IMR-90 (cell line): ENCODE measurements around the gene NHLRC1. TPM values are rescaled to one million over a fixed set of nuclear protein-coding genes. Genes with fewer than 3 reads are reported as not detected.

ENCODE experiments used
- ATAC-seq: fragments of 200-7000 bp; cut with Tn5 transposase; 2 replicates; pipeline ENCODE4 v1.9.1; 2020; ENCODE audit warnings: low read depth, mild to moderate bottlenecking, moderate library complexity
- BruUV-seq: library from RNA; stranded (reverse); fragments of 400-500 nt; replicated peaks from 2 replicates; lab custom pipeline; 2021; lab: Mats Ljungman, UMichigan
- CTCF ChIA-PET: fragments of 300-600 bp; formaldehyde crosslinking; extraction: SDS; loops from one replicate; lab custom pipeline; 2021; ENCODE audit warnings: antibody characterized with exemption; lab: Yijun Ruan, JAX
- POLR2A ChIA-PET: fragments of 300-600 bp; sonication (Branson Sonifier 250); formaldehyde crosslinking; loops from one replicate; lab custom pipeline; 2022; ENCODE audit warnings: antibody characterized with exemption; ENCODE audit not compliant: unreplicated experiment; lab: Charles Lee
- DNase-seq: peaks from one replicate; pipeline ENCODE4 v3.0.0; 2013
- H2AFZ ChIP-seq: replicated peaks from 2 replicates; pipeline ENCODE3; 2013; ENCODE audit warnings: low read length, mild to moderate bottlenecking; ENCODE audit not compliant: poor library complexity
- H2AK5ac ChIP-seq: 2 replicates; pipeline ENCODE4 v1.6.1; 2013; ENCODE audit warnings: low read depth, low read length, inconsistent platforms
- H2AK9ac ChIP-seq: replicated peaks from 2 replicates; pipeline ENCODE3; 2013; ENCODE audit warnings: mild to moderate bottlenecking, low read depth, low read length, moderate library complexity; ENCODE audit not compliant: poor library complexity
- H2BK120ac ChIP-seq: 2 replicates; pipeline ENCODE4 v1.6.1; 2013; ENCODE audit warnings: low read depth, low read length, inconsistent platforms
- H2BK15ac ChIP-seq: 3 replicates; pipeline ENCODE4 v1.6.1; 2013; ENCODE audit warnings: low read depth, low read length, inconsistent platforms
- H2BK20ac ChIP-seq: 2 replicates; pipeline ENCODE4 v1.6.1; 2013; ENCODE audit warnings: low read depth, mild to moderate bottlenecking, inconsistent platforms, low read length, moderate library complexity
- H2BK5ac ChIP-seq: 2 replicates; pipeline ENCODE4 v1.6.1; 2013; ENCODE audit warnings: mild to moderate bottlenecking, low read depth, low read length, inconsistent platforms; ENCODE audit not compliant: poor library complexity, severe bottlenecking
- H3K14ac ChIP-seq: replicated peaks from 2 replicates; pipeline ENCODE4 v1.6.1; 2013; ENCODE audit warnings: low read depth, low read length, inconsistent platforms
- H3K18ac ChIP-seq: 2 replicates; pipeline ENCODE4 v1.6.1; 2013; ENCODE audit warnings: low read depth, low read length, control low read depth
- H3K23ac ChIP-seq: 2 replicates; pipeline ENCODE4 v1.6.1; 2013; ENCODE audit warnings: low read depth, low read length, inconsistent platforms
- H3K27ac ChIP-seq: 2 replicates; pipeline ENCODE4 v1.5.1; 2013; ENCODE audit warnings: mild to moderate bottlenecking, control low read depth, low read length; ENCODE audit not compliant: insufficient read depth
- H3K27me3 ChIP-seq: 2 replicates; pipeline ENCODE4 v1.6.1; 2013; ENCODE audit warnings: low read length; ENCODE audit not compliant: control insufficient read depth, insufficient read depth
- H3K36me3 ChIP-seq: 2 replicates; pipeline ENCODE4 v1.6.1; 2013; ENCODE audit warnings: low read length, mixed read lengths; ENCODE audit not compliant: control insufficient read depth, insufficient read depth
- H3K4ac ChIP-seq: 2 replicates; pipeline ENCODE4 v1.6.1; 2013; ENCODE audit warnings: low read depth, low read length, inconsistent platforms
- H3K4me1 ChIP-seq: 2 replicates; pipeline ENCODE4 v1.6.1; 2013; ENCODE audit warnings: low read length, mixed read lengths; ENCODE audit not compliant: control insufficient read depth, insufficient read depth
- H3K4me2 ChIP-seq: 2 replicates; pipeline ENCODE4 v1.6.1; 2013; ENCODE audit warnings: low read depth, mild to moderate bottlenecking, control low read depth, low read length, moderate library complexity
- H3K4me3 ChIP-seq: 2 replicates; pipeline ENCODE4 v1.5.1; 2013; ENCODE audit warnings: low read depth, mild to moderate bottlenecking, control low read depth, low read length, moderate library complexity; ENCODE audit not compliant: insufficient read depth
- H3K56ac ChIP-seq: 2 replicates; pipeline ENCODE4 v1.6.1; 2013; ENCODE audit warnings: low read length, inconsistent platforms; ENCODE audit not compliant: insufficient read depth; ENCODE audit errors: extremely low read depth
- H3K79me1 ChIP-seq, 2 experiments: 2 replicates each; pipeline ENCODE4 v1.6.1; 2013; ENCODE audit warnings: low read length in 2 of 2, inconsistent platforms in 1 of 2, low read depth in 1 of 2
- H3K9ac ChIP-seq: 2 replicates; pipeline ENCODE4 v1.6.1; 2013; ENCODE audit warnings: low read depth, low read length, control low read depth
- H3K9me1 ChIP-seq: 2 replicates; pipeline ENCODE4 v1.6.1; 2013; ENCODE audit warnings: low read length, inconsistent platforms; ENCODE audit not compliant: insufficient read depth
- H3K9me3 ChIP-seq: 2 replicates; pipeline ENCODE4 v1.6.1; 2013; ENCODE audit warnings: low read length; ENCODE audit not compliant: control insufficient read depth, insufficient read depth
- H4K20me1 ChIP-seq: 2 replicates; pipeline ENCODE4 v1.6.1; 2013; ENCODE audit warnings: low read length, inconsistent platforms; ENCODE audit not compliant: insufficient read depth
- H4K5ac ChIP-seq: 2 replicates; pipeline ENCODE4 v1.6.1; 2013; ENCODE audit warnings: mild to moderate bottlenecking, low read depth, low read length, control low read depth
- H4K8ac ChIP-seq, 2 experiments: 2 replicates each; pipeline ENCODE4 v1.6.1; 2013; ENCODE audit warnings: low read depth in 2 of 2, low read length in 2 of 2, control low read depth in 1 of 2, inconsistent platforms in 1 of 2
- H4K91ac ChIP-seq: 2 replicates; pipeline ENCODE4 v1.6.1; 2013; ENCODE audit warnings: low read depth, low read length, inconsistent platforms; ENCODE audit not compliant: insufficient read depth
- BHLHE40 ChIP-seq: fragments of 150-350 bp; IDR thresholded peaks from 2 replicates; pipeline ENCODE4 v1.6.1; 2016; ENCODE audit warnings: mild to moderate bottlenecking, low read depth, low read length
- CHD1 ChIP-seq: IDR thresholded peaks from 2 replicates; pipeline ENCODE4 v1.6.1; 2012; ENCODE audit warnings: low read depth, low read length, improper control_type of control experiment
- MAFK ChIP-seq: IDR thresholded peaks from 2 replicates; pipeline ENCODE4 v1.6.1; 2012; ENCODE audit warnings: low read depth, low read length, improper control_type of control experiment
- MXI1 ChIP-seq: IDR thresholded peaks from 2 replicates; pipeline ENCODE4 v1.6.1; 2012; ENCODE audit warnings: low read depth, mild to moderate bottlenecking, low read length, moderate library complexity, borderline replicate concordance
- NFE2L2 ChIP-seq: fragments of 150-350 bp; IDR thresholded peaks from 2 replicates; pipeline ENCODE4 v1.6.1; 2016; ENCODE audit warnings: low read depth, mild to moderate bottlenecking, low read length
- POLR2A ChIP-seq: IDR thresholded peaks from 2 replicates; pipeline ENCODE4 v1.6.1; 2012; ENCODE audit warnings: mild to moderate bottlenecking, low read depth, low read length
- RAD21 ChIP-seq: IDR thresholded peaks from 2 replicates; pipeline ENCODE4 v1.6.1; 2012; ENCODE audit warnings: low read length, improper control_type of control experiment
- RCOR1 ChIP-seq: IDR thresholded peaks from 2 replicates; pipeline ENCODE4 v1.6.1; 2012; ENCODE audit warnings: mild to moderate bottlenecking, low read length, improper control_type of control experiment; ENCODE audit not compliant: insufficient replicate concordance
- RFX5 ChIP-seq: IDR thresholded peaks from 2 replicates; pipeline ENCODE4 v1.8.0; 2012; ENCODE audit warnings: low read depth, mild to moderate bottlenecking, low read length, moderate library complexity
- SMC3 ChIP-seq: fragments of 150-350 bp; IDR thresholded peaks from 2 replicates; pipeline ENCODE4 v1.6.1; 2016; ENCODE audit warnings: low read depth, mild to moderate bottlenecking, antibody characterized with exemption, low read length, moderate library complexity
- WGBS, 2 experiments: methylation state at CpG; one replicate each; pipeline versions ENCODE4 v1.1.5 to v1.1.7; 2013; ENCODE audit warnings: missing lambda C conversion rate in 2 of 2; ENCODE audit not compliant: insufficient read length in 1 of 2; ENCODE audit errors: extremely low coverage in 2 of 2; 5-methylcytosine and 5-hydroxymethylcytosine counted together
- dilution Hi-C: fragments of 300-500 bp; cut with HindIII; formaldehyde crosslinking; loops from one replicate; pipeline ENCODE4 v1.14.3; 2018; ENCODE audit warnings: low sequenced_read_pairs; ENCODE audit not compliant: unreplicated experiment
- in situ Hi-C: fragments of 300-500 bp; cut with MboI; formaldehyde crosslinking; loops from 3 replicates; pipeline ENCODE4 v1.14.3; 2019; ENCODE audit warnings: low sequenced_read_pairs, inconsistent platforms, mixed read lengths
- intact Hi-C: fragments of 100-400 bp; cut with micrococcal nuclease; formaldehyde crosslinking; loops from 2 replicates; pipeline ENCODE4 v1.10.0; 2022
- polyA plus RNA-seq, 3 experiments: library from polyadenylated mRNA; depleted of rRNA; stranded (reverse); fragments of >200 nt; gene quantifications; 2 replicates each; pipeline ENCODE4 v1.2.3, GENCODE V29; 2012; ENCODE audit warnings: low replicate concordance in 1 of 3
- total RNA-seq: library from RNA; depleted of rRNA; stranded (reverse); fragments of >200 nt; gene quantifications from 2 replicates; pipeline ENCODE4 v1.2.3, GENCODE V29; 2012
- TF ChIP-seq, protein P1 (sequence below): fragments of 150-350 bp; IDR thresholded peaks from 2 replicates; pipeline ENCODE4 v1.6.1; 2017; ENCODE audit warnings: mild to moderate bottlenecking, antibody characterized with exemption, low read length, low read depth

Gene NHLRC1
- total and polyA plus RNA-seq, 2 of the 4 experiments (the other 2 are of a cell fraction): 1.1 TPM

DNA sequence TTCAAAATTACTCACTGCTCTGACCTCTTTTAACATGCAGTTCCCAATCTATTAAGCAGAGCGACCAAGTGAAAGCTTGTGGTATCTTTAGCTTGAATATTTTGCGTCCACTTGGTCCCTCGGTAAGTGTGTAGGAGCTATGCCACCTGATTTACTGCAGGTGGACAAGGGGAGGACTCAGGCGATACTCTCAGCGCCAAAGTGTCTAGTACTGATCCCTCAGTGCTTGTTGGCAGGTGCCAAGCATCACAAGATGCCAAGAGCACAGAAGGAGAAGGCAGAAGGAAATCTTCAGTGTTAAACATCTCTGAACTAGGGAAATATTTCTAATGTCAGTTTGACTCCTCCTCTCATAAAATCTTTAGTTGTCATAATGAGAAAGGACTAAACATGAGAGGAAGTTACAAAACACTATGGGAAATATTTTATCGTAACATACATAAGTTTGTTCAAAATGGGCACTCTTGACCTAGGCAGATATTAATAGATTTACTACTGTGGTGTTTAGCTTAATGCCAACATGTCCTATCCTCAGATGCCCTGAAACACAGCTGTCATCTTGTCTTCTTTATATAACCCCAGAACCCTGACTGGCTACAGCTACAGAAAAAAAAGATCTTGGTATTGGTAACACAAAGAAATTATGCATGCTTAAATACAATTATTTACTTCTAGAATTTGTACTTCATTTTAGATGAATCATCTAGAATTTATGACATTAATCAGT is 19.5 kb downstream of the NHLRC1 start:
- no TSS peak for BruUV-seq
- in situ Hi-C loops: no loop called here

More for the DNA sequence above, 19.5 kb downstream of the NHLRC1 start:
- H3K27ac ChIP-seq: no peak overlapping the region
- no peak overlapping the region for H2BK120ac ChIP-seq
- H2BK5ac ChIP-seq: no peak overlapping the region
- no peak overlapping the region for H3K4me2 ChIP-seq
- no peak overlapping the region for H2AK9ac ChIP-seq
- no CpG with 5 or more reads among the region's 6 CpGs for WGBS, 2 experiments
- no peak overlapping the region for H3K18ac ChIP-seq
- H3K36me3 ChIP-seq: no peaks in the 10 kb centered on the region
- no peak overlapping the region for H3K4ac ChIP-seq
- no peak for DNase-seq
- H2AFZ ChIP-seq: no peak overlapping the region
- H4K20me1 ChIP-seq: no peaks in the 10 kb centered on the region
- no peak for ATAC-seq
- peaks cover 3% of the 10 kb centered on the region for H3K4me1 ChIP-seq
- H2BK15ac ChIP-seq: no peak overlapping the region
- CTCF ChIA-PET: interaction anchor here (1.1 to 1.2 kb wide), 2 partner anchors 12 to 19 kb away, joined by 3 read pairs; partner anchors contain the start of gene NHLRC1
- peaks cover 7% of the 10 kb centered on the region; the same call in 1 of the 2 replicates for H3K9me1 ChIP-seq
- POLR2A ChIA-PET: no interaction called here
- H2AK5ac ChIP-seq: no peak overlapping the region
- intact Hi-C loops (no loop called here), dilution Hi-C loops (no loop called here)
- H2BK20ac ChIP-seq: no peak overlapping the region
- H3K79me1 ChIP-seq: no peaks in the 10 kb centered on the region
- no peak overlapping the region for H3K9ac ChIP-seq
- no peak overlapping the region for H3K23ac ChIP-seq
- no peak overlapping the region for H3K4me3 ChIP-seq
- no peak overlapping the region for H4K91ac ChIP-seq
- no peak overlapping the region for H3K56ac ChIP-seq
- H3K14ac ChIP-seq: no peak overlapping the region
- no peaks in the 10 kb centered on the region for H3K27me3 ChIP-seq
- peaks cover 2% of the 10 kb centered on the region; the same call in 1 of the 2 replicates for H3K9me3 ChIP-seq
- H4K8ac ChIP-seq: no peak overlapping the region
- H4K5ac ChIP-seq: no peak overlapping the region
- TF ChIP-seq RAD21 (no peak), POLR2A (no peak), RCOR1 (no peak), CHD1 (no peak), SMC3 (no peak), NFE2L2 (no peak), MXI1 (no peak), RFX5 (no peak), MAFK (no peak), BHLHE40 (no peak)
- TF ChIP-seq, protein P1, sequence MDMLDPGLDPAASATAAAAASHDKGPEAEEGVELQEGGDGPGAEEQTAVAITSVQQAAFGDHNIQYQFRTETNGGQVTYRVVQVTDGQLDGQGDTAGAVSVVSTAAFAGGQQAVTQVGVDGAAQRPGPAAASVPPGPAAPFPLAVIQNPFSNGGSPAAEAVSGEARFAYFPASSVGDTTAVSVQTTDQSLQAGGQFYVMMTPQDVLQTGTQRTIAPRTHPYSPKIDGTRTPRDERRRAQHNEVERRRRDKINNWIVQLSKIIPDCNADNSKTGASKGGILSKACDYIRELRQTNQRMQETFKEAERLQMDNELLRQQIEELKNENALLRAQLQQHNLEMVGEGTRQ: no peak
